Pancreas (tissue), 10 donors: ENCODE data around the gene OSBPL5. TPM values are rescaled to one million over a fixed set of nuclear protein-coding genes. Genes with fewer than 3 reads are reported as not detected.
A peak's percentile ranks its signal among the peaks of the same experiment; 100 is the strongest.

Experiments
- ATAC-seq, 4 donors: fragments of 200-7000 bp; cut with Tn5 transposase; one replicate each; pipeline versions ENCODE4 v1.8.0 to v1.9.1; 2020; ENCODE audit warnings: mild to moderate bottlenecking in 4 of 4, moderate library complexity in 4 of 4
- DNase-seq, 6 donors: peaks; one replicate each; pipeline ENCODE4 v3.0.0-alpha.2; 2020
- FAIRE-seq: peaks from 2 replicates; lab custom pipeline; 2012; peaks lifted over from hg19 to GRCh38; lab: Jason Lieb, UNC
- H3K27ac ChIP-seq, 4 donors: fragments of 200-600 bp; sonication (generic); 1 replicate in 3 of 4; 2 replicates in 1 of 4; pipeline versions ENCODE4 v1.5.0 to v1.8.0; 2020
- H3K27me3 ChIP-seq, 4 donors: fragments of 200-600 bp; one replicate each; pipeline ENCODE4 v1.8.0; 2021
- H3K36me3 ChIP-seq, 3 donors: fragments of 200-600 bp; sonication (generic) in 1 of 3; one replicate each; pipeline versions ENCODE4 v1.5.0 to v1.8.0; 2020 to 2021
- H3K4me1 ChIP-seq, 3 donors: fragments of 200-600 bp; one replicate each; pipeline ENCODE4 v1.8.0; 2021
- H3K4me3 ChIP-seq, 4 donors: fragments of 200-600 bp; sonication (generic) in 2 of 4; one replicate each; pipeline versions ENCODE4 v1.5.0 to v1.8.0; 2020 to 2021
- H3K9me3 ChIP-seq, 4 donors: fragments of 200-600 bp; one replicate each; pipeline ENCODE4 v1.8.0; 2021
- WGBS, 2 donors: extraction: QIAGEN DNeasy Blood & Tissue Kit; methylation state at CpG; one replicate each; pipeline ENCODE4 v1.1.7; 2013; 5-methylcytosine and 5-hydroxymethylcytosine counted together
- intact Hi-C, 3 donors: fragments of 100-400 bp; cut with DNase I; formaldehyde crosslinking; loops; one replicate each; pipeline versions ENCODE4 v1.11.1 to v1.14.2; 2022
- polyA plus RNA-seq, 2 donors: library from polyadenylated mRNA; stranded (reverse); fragments of 200-250 nt; gene quantifications; one replicate each; pipeline ENCODE4 v1.2.3, GENCODE V29; 2013
- total RNA-seq, 6 donors: library from RNA; stranded (reverse); fragmentation: NEBNext Ultra II Directional in 4 of 6; extraction: Animal tissue kit (Norgen Biotek cat#: 25700) in 4 of 6; gene quantifications; one replicate each; pipeline versions ENCODE4 v1.2.1 to v1.2.4, GENCODE V29; 2021 to 2023
- TF ChIP-seq, protein P1 (sequence below), 4 donors: fragments of 200-600 bp; sonication (generic) in 3 of 4; IDR thresholded peaks; one replicate each; pipeline versions ENCODE4 v1.5.0 to v1.8.0; 2021; ENCODE audit warnings: antibody characterized with exemption in 4 of 4
- donor health status: healthy with polysubstance abuse.
- donor health status: DM: no; HTN: no; CAD: no; lungs with moderate emphysema.
- donor health status: DM: no; HTN: no; CAD: no.
- donor health status: control.
- donor health status: control.
- donor health status: Bipolar disorder and iron deficiency.
- donor health status: DM: yes; HTN: yes; CAD: no.
- donor health status: DM: no; HTN: no; CAD: no.
- donor health status: DM: no; HTN: no; CAD: no.
- donor health status: DM: yes; HTN: yes; CAD: no.

OSBPL5 gene
- total and polyA plus RNA-seq, 8 donors, result 9.8 to 16.7 (median 11.8) TPM

- intact Hi-C loops, result loop anchor here in 2 of 3 donors (10.0 kb wide), 2 partner anchors 110 to 120 kb away; partner anchors contain the start of gene MRGPRG (in 1 of the 2)
- no peaks in the 10 kb centered on the region for H3K4me1 ChIP-seq
- peak in 1 of 6 donors; percentile 44 for DNase-seq
- H3K36me3 ChIP-seq, result no peaks in the 10 kb centered on the region
- H3K27ac ChIP-seq, result no peak overlapping the region
- TF ChIP-seq, protein P1, sequence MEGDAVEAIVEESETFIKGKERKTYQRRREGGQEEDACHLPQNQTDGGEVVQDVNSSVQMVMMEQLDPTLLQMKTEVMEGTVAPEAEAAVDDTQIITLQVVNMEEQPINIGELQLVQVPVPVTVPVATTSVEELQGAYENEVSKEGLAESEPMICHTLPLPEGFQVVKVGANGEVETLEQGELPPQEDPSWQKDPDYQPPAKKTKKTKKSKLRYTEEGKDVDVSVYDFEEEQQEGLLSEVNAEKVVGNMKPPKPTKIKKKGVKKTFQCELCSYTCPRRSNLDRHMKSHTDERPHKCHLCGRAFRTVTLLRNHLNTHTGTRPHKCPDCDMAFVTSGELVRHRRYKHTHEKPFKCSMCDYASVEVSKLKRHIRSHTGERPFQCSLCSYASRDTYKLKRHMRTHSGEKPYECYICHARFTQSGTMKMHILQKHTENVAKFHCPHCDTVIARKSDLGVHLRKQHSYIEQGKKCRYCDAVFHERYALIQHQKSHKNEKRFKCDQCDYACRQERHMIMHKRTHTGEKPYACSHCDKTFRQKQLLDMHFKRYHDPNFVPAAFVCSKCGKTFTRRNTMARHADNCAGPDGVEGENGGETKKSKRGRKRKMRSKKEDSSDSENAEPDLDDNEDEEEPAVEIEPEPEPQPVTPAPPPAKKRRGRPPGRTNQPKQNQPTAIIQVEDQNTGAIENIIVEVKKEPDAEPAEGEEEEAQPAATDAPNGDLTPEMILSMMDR (IDR thresholded peaks at IDR 0.05), result no peak
- H3K27me3 ChIP-seq, result no peaks in the 10 kb centered on the region
- 94 to 96% methylated on average over 23 of the region's 23 CpGs for WGBS, 2 donors
- no peak overlapping the region for H3K4me3 ChIP-seq
- ATAC-seq, result no peak
- H3K9me3 ChIP-seq, result no peaks in the 10 kb centered on the region
- FAIRE-seq, result no peak
These were observed 59.9 kb downstream of the OSBPL5 start for GRCh38 chr11:3104961-3105790.

DNA sequence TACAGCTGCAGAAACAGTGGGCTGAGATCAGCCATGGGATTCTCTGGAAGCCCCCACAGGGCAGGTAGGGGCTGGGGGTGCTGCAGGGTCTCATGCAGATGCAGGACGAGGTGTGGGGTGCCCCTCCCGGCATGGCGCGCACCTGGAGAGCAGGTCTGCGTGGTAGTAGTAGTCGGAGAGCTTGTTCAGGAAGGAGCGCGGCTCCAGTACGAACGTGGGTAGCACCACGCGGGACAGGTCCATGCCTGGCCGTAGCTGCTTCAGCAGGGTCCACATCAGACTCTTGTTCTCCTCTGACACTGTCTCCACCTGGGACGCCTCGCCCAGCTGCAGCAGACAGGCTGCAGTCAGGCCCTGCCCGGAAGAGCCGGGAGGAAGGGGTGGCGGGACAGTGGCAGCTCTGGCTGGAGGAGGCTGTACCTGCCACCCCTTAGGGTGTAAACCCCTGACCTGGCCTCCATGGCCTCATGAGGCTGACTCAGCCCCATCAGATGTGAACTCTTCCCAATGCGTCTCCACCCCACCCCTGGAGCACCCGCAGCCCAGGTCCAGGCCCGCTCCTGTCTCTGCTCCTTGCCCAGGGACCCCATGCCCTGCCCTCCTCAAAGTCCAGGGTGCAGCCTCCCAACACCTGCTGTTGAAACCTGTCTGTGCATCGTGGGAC is 60.9 kb downstream of the OSBPL5 start:
- Histone ChIP-seq H3K4me3 (no peak overlapping the region), H3K27me3 (no peaks in the 10 kb centered on the region), H3K9me3 (no peaks in the 10 kb centered on the region), H3K36me3 (no peaks in the 10 kb centered on the region), H3K27ac (no peak overlapping the region), H3K4me1 (no peaks in the 10 kb centered on the region)
- DNase-seq (no peak), ATAC-seq (no peak), FAIRE-seq (no peak)
- 94 to 95% methylated on average over 20 to 22 of the region's 22 CpGs for WGBS, 2 donors
- intact Hi-C loops, result loop anchor here in 2 of 3 donors (10.0 kb wide), 2 partner anchors 111 to 121 kb away; partner anchors contain the start of gene MRGPRG (in 1 of the 2)
- TF ChIP-seq, protein P1 (IDR thresholded peaks at IDR 0.05), result no peak

GRCh38 chr11:3103076-3103475 is 62.0 kb downstream of the OSBPL5 start:
- Histone ChIP-seq H3K4me3 (no peak overlapping the region), H3K27ac (no peak overlapping the region), H3K27me3 (no peaks in the 10 kb centered on the region), H3K9me3 (no peaks in the 10 kb centered on the region), H3K36me3 (no peaks in the 10 kb centered on the region), H3K4me1 (no peaks in the 10 kb centered on the region)
- ATAC-seq, result no peak
- WGBS, 2 donors, result 79 to 90% methylated on average over 8 to 11 of the region's 11 CpGs
- TF ChIP-seq, protein P1 (IDR thresholded peaks at IDR 0.05), result no peak
- intact Hi-C loops, result loop anchor here in 2 of 3 donors (10.0 kb wide), 2 partner anchors 112 to 122 kb away; partner anchors contain the start of gene MRGPRG (in 1 of the 2)
- DNase-seq, result peak in 1 of 6 donors; percentile 74
- FAIRE-seq, result no peak

- no peak for FAIRE-seq
- Histone ChIP-seq H3K27ac (no peak overlapping the region), H3K4me1 (no peaks in the 10 kb centered on the region), H3K36me3 (no peaks in the 10 kb centered on the region), H3K4me3 (no peak overlapping the region), H3K9me3 (no peaks in the 10 kb centered on the region), H3K27me3 (no peaks in the 10 kb centered on the region)
- 95 to 96% methylated on average over 5 of the region's 5 CpGs for whole genome bisulfite sequencing, 2 donors
- TF ChIP-seq, protein P1 (IDR thresholded peaks at IDR 0.05), result no peak
- intact Hi-C loops, result loop anchor here in 2 of 3 donors (10.0 kb wide), 2 partner anchors 112 to 122 kb away; partner anchors contain the start of gene MRGPRG (in 1 of the 2)
- DNase-seq, result no peak
- no peak for ATAC-seq
These were observed 62.5 kb downstream of the OSBPL5 start for GRCh38 chr11:3102641-3102921.
